ENCODE data around the gene VKORC1. TPM values are rescaled to one million over a fixed set of nuclear protein-coding genes. Genes with fewer than 3 reads are reported as not detected.

The VKORC1 gene
- total and polyA plus RNA-seq, 2 experiments from 2014 or later = 89.6 to 100 TPM

Other genes with a start within 250 kb of the VKORC1 start
- 17.5 and 20.4 TPM in 2 replicates for gene BCL7C, start 200.7 kb downstream of the VKORC1 start, total RNA-seq (2014; rRNA removed; shearing (Covaris generic))
- gene BCL7C, start 200.7 kb downstream of the VKORC1 start, polyA plus RNA-seq (2016; fragmentation: Nextera tagmentation; extraction: Ambion mirVana) = 21.8 and 22.1 TPM in 2 replicates
- gene CTF1, start 198.2 kb downstream of the VKORC1 start, total RNA-seq (2014; rRNA removed; shearing (Covaris generic)) = 0.52 and 0.54 TPM in 2 replicates
- gene CTF1, start 198.2 kb downstream of the VKORC1 start, polyA plus RNA-seq (2016; fragmentation: Nextera tagmentation; extraction: Ambion mirVana) = 0.24 and 0.43 TPM in 2 replicates
- 63.5 and 71.5 TPM in 2 replicates for gene FBXL19, start 171.2 kb downstream of the VKORC1 start, total RNA-seq (2014; rRNA removed; shearing (Covaris generic))
- 12.5 and 16.4 TPM in 2 replicates for gene FBXL19, start 171.2 kb downstream of the VKORC1 start, polyA plus RNA-seq (2016; fragmentation: Nextera tagmentation; extraction: Ambion mirVana)
- gene ORAI3, start 145.7 kb downstream of the VKORC1 start, total RNA-seq (2014; rRNA removed; shearing (Covaris generic)) = 14.9 and 15.9 TPM in 2 replicates
- 6.9 and 9.8 TPM in 2 replicates for gene ORAI3, start 145.7 kb downstream of the VKORC1 start, polyA plus RNA-seq (2016; fragmentation: Nextera tagmentation; extraction: Ambion mirVana)
- gene SETD1A, start 137.0 kb downstream of the VKORC1 start, total RNA-seq (2014; rRNA removed; shearing (Covaris generic)) = 14.5 and 21.9 TPM in 2 replicates
- 10.8 and 10.9 TPM in 2 replicates for gene SETD1A, start 137.0 kb downstream of the VKORC1 start, polyA plus RNA-seq (2016; fragmentation: Nextera tagmentation; extraction: Ambion mirVana)
- 6.4 and 12.2 TPM in 2 replicates for gene HSD3B7, start 109.6 kb downstream of the VKORC1 start, total RNA-seq (2014; rRNA removed; shearing (Covaris generic))
- 4.3 TPM in 2 replicates for gene HSD3B7, start 109.6 kb downstream of the VKORC1 start, polyA plus RNA-seq (2016; fragmentation: Nextera tagmentation; extraction: Ambion mirVana)
- gene STX1B, start 84.2 kb downstream of the VKORC1 start, total RNA-seq (2014; rRNA removed; shearing (Covaris generic)) = 7.2 and 9.5 TPM in 2 replicates
- gene STX1B, start 84.2 kb downstream of the VKORC1 start, polyA plus RNA-seq (2016; fragmentation: Nextera tagmentation; extraction: Ambion mirVana) = 1.7 and 2.5 TPM in 2 replicates
- gene STX4, start 61.2 kb downstream of the VKORC1 start, total RNA-seq (2014; rRNA removed; shearing (Covaris generic)) = 13.0 TPM in 2 replicates
- gene STX4, start 61.2 kb downstream of the VKORC1 start, polyA plus RNA-seq (2016; fragmentation: Nextera tagmentation; extraction: Ambion mirVana) = 39.3 and 40.8 TPM in 2 replicates
- gene ZNF668, start 20.6 kb downstream of the VKORC1 start, total RNA-seq (2014; rRNA removed; shearing (Covaris generic)) = 13.1 and 20.6 TPM in 2 replicates
- gene ZNF668, start 20.6 kb downstream of the VKORC1 start, polyA plus RNA-seq (2016; fragmentation: Nextera tagmentation; extraction: Ambion mirVana) = 6.2 and 6.5 TPM in 2 replicates
- gene ZNF646, start 20.4 kb downstream of the VKORC1 start, total RNA-seq (2014; rRNA removed; shearing (Covaris generic)) = 19.3 and 29.3 TPM in 2 replicates
- 5.3 and 6.3 TPM in 2 replicates for gene ZNF646, start 20.4 kb downstream of the VKORC1 start, polyA plus RNA-seq (2016; fragmentation: Nextera tagmentation; extraction: Ambion mirVana)
- 1.6 and 2.7 TPM in 2 replicates for gene PRSS53, start 5.9 kb downstream of the VKORC1 start, total RNA-seq (2014; rRNA removed; shearing (Covaris generic))
- 0.16 and 0.36 TPM in 2 replicates for gene PRSS53, start 5.9 kb downstream of the VKORC1 start, polyA plus RNA-seq (2016; fragmentation: Nextera tagmentation; extraction: Ambion mirVana)
- 58.9 and 71.2 TPM in 2 replicates for gene BCKDK, start 13.6 kb upstream of the VKORC1 start, total RNA-seq (2014; rRNA removed; shearing (Covaris generic))
- gene BCKDK, start 13.6 kb upstream of the VKORC1 start, polyA plus RNA-seq (2016; fragmentation: Nextera tagmentation; extraction: Ambion mirVana) = 35.9 and 36.1 TPM in 2 replicates
- 84.8 and 85.4 TPM in 2 replicates for gene KAT8, start 22.9 kb upstream of the VKORC1 start, total RNA-seq (2014; rRNA removed; shearing (Covaris generic))
- gene KAT8, start 22.9 kb upstream of the VKORC1 start, polyA plus RNA-seq (2016; fragmentation: Nextera tagmentation; extraction: Ambion mirVana) = 47.6 and 50.9 TPM in 2 replicates
- gene PRSS8, start 40.9 kb upstream of the VKORC1 start, total RNA-seq (2014; rRNA removed; shearing (Covaris generic)) = 75.9 and 77.0 TPM in 2 replicates
- gene PRSS8, start 40.9 kb upstream of the VKORC1 start, polyA plus RNA-seq (2016; fragmentation: Nextera tagmentation; extraction: Ambion mirVana) = 59.2 and 65.3 TPM in 2 replicates
- 1.3 and 1.4 TPM in 2 replicates for gene PRSS36, start 55.3 kb upstream of the VKORC1 start, total RNA-seq (2014; rRNA removed; shearing (Covaris generic))
- 0.91 and 1.4 TPM in 2 replicates for gene PRSS36, start 55.3 kb upstream of the VKORC1 start, polyA plus RNA-seq (2016; fragmentation: Nextera tagmentation; extraction: Ambion mirVana)
- 213 and 247 TPM in 2 replicates for gene FUS, start 85.3 kb upstream of the VKORC1 start, total RNA-seq (2014; rRNA removed; shearing (Covaris generic))
- 528 and 553 TPM in 2 replicates for gene FUS, start 85.3 kb upstream of the VKORC1 start, polyA plus RNA-seq (2016; fragmentation: Nextera tagmentation; extraction: Ambion mirVana)
- gene PYCARD, start 108.0 kb upstream of the VKORC1 start, total RNA-seq (2014; rRNA removed; shearing (Covaris generic)) = 25.7 and 54.0 TPM in 2 replicates
- gene PYCARD, start 108.0 kb upstream of the VKORC1 start, polyA plus RNA-seq (2016; fragmentation: Nextera tagmentation; extraction: Ambion mirVana) = 53.1 and 56.7 TPM in 2 replicates
- gene TRIM72, start 119.3 kb upstream of the VKORC1 start, total RNA-seq (2014; rRNA removed; shearing (Covaris generic)) = 1.1 and 1.3 TPM in 2 replicates
- 0.54 and 0.81 TPM in 2 replicates for gene TRIM72, start 119.3 kb upstream of the VKORC1 start, polyA plus RNA-seq (2016; fragmentation: Nextera tagmentation; extraction: Ambion mirVana)
- not detected in 2 replicates for gene PYDC1, start 122.3 kb upstream of the VKORC1 start, total RNA-seq (2014; rRNA removed; shearing (Covaris generic))
- gene PYDC1, start 122.3 kb upstream of the VKORC1 start, polyA plus RNA-seq (2016; fragmentation: Nextera tagmentation; extraction: Ambion mirVana) = 1.8 and 3.0 TPM in 2 replicates
- gene ITGAM, start 165.2 kb upstream of the VKORC1 start, total RNA-seq (2014; rRNA removed; shearing (Covaris generic)) = 0.14 TPM in 1 of 2 replicates, not detected in the other
- gene ITGAM, start 165.2 kb upstream of the VKORC1 start, polyA plus RNA-seq (2016; fragmentation: Nextera tagmentation; extraction: Ambion mirVana) = 0.03 and 0.52 TPM in 2 replicates

Data from GM23338 (cell line).